Stimulated activated CD8-positive, alpha-beta memory T cell treated with anti-CD3 and anti-CD28 coated beads, Interleukin-4, amount 100 ng/mL, for 24 hours (primary cell): ENCODE results near the gene NEK8.
"Not testable (repeated sequence)": the region's sequence is repeated elsewhere in the genome, so short reads cannot be mapped to it uniquely, and the experiment has no call there.

ENCODE experiments used
- DNase-seq: peaks from one replicate; pipeline ENCODE4 v3.0.0-alpha.2; 2020; ENCODE audit warnings: low read depth

Gene NEK8

DNA sequence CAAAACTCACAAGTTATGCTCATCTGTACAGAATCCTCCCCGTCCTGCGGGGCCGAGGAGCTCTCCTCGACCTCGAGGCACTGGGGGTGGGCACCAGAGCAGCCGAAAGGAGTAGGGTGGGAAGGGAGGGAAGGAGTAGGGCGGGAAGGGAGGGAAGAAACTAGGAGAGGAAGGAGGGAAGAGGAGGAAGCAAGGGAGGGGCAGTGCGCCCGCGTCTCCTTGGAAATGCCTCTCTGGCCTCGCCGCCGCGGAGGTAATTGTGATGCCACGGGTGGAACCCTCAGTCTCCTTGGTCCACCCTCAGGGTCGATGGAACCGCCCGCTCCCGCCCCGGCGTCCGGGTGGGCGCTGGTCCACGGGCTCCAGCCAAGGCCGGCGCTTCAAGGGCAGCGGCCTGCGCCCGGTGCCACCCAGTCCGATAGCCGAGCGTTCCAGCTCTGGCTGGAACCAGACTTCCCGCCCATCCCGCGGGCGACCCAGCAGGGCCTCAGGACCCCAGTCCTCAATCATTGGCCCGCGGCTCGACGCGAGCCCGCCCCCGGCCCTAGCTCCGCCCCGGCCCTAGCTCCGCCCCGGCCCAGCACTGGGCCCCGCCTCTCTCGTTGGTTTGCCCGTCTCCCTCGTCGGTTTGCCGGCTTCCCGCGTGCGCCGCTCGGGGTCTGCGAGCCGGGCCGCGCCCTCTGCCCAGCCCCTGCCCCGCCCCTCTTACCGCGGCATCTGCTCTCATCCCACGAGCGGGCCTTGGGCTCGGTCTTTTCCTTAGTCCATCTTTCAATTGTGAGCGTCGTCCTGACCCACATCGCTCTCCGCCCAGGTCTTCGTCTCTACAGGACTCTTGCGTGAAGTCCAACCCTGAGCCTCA is 17.5 kb upstream of the NEK8 start:
- peak; percentile 78 for DNase-seq

DNA sequence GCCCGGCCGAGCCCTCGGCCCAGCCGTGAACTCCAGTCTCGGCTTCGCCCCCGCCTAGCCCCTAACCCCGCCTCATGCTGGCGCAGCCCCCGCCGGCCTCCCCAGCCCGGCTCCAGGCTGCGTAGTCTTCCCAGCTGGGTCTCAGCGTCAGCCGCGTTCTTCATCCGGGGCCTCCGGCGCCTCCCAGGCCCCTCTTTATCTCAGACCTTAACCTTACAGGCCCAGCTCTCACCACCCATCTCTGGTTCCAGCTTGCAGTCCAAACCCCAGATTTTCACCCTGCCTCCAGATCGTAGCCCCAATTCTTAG is 16.9 kb upstream of the NEK8 start, which contains the start of gene PROCA1:
Gene PROCA1, minus strand, starts transcription at position 166 of the 309 bp plus-strand sequence. CDS start 228 bp downstream, outside the sequence.
- no peak for DNase-seq

DNA sequence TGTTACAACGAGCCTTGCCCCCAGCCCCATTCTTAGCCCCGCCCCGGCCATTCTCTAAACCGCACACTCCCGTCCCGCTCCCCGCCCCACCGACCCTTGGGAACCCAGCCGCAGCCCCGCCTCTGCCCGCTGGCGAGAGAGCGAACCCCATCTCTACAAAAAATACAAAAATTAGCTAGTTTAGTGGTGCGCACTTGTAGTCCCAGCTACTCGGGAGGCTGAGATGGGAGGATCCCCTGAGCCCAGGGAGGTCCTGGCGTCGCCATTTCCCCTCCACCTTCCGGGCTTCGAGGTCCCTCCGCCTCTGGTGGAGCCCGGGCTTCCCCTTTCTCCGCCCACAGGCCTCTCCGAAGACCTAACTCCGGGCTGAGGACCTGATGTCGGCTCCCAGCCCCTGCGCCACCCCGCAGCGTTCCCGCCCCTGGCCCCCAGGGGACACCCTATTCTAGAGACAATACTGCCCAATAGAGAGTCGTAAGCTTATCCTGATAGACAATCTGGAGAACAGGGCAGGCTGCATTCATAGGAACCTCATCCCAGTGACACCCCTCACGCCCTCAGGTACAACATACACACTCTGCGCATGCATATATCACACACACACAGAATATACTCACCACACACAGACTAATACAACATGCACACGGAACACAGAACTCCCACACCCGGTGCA is 16.4 kb upstream of the NEK8 start:
- peak; percentile 49 for DNase-seq

DNA sequence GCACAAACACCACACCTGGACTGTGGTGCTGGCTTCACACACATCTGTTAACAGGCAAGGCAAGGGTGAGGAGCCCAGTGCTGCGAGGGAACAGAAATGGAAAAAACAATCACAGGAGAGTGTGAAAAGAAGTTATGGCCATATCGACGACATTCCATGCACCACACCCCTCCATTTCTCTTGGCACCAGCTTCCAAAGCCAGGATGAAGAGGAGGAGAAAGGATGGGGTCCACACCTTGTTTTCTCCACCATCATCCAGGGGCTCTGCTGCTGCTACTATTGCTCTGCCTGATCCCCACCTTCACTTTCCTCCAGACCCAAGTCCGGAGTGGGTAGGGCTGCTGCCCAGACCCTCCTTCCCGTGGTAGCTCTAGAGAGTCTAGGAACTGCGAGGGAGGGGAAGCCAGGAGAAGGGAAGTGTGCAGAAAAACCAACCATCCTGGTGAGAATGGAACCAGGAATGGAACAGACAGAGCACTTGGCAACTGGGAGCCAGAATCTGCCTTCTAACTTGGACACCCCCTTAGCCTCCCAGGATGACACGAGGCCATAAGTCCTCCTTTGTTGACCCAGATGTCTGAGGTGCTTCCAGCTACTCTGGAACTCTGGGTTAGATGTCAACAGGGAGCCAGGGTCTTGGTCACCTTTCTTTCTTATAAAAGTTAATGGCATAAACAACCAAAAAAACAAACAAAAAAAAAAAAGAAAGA is 15.7 kb upstream of the NEK8 start:
- DNase-seq = no peak

DNA sequence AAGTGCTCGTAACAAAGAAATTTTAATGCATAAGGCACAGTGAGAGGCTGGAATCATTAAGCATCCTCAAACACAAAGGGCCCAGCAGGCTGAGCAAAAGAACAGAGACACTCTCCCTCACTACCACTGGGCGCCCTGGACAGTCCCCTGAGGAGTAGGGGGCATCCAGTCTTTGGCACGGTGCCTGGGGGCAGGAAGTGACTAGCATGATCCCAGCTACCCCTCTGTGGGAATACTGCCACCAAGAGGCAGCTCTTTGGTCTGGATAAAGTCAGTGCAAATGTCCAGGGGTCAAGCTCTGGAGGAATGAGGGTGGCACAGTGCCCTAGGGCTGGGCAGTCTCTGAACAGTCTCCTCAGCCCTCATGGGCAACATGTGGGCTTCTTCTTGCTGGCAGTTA is 14.3 kb upstream of the NEK8 start:
- no peak for DNase-seq

DNA sequence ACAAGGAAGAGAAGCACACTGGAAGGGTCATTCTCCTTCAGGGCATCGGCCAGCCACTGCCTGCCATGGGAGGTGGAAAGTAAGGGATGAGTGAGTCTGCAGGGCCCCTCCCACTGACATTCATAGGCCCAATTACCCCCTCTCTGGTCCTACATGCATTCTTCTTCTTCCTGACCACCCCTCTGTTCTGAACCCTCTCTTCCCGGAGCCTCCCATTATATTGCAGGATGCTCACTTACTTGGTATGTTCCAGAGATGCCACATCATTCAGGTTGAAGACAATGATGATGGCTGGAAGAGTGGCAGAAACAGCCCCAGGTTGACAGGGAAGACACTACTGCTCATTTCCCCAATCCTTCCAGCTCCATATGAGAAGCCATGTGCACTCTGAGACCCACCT is 13.4 kb upstream of the NEK8 start:
- DNase-seq = no peak

DNA sequence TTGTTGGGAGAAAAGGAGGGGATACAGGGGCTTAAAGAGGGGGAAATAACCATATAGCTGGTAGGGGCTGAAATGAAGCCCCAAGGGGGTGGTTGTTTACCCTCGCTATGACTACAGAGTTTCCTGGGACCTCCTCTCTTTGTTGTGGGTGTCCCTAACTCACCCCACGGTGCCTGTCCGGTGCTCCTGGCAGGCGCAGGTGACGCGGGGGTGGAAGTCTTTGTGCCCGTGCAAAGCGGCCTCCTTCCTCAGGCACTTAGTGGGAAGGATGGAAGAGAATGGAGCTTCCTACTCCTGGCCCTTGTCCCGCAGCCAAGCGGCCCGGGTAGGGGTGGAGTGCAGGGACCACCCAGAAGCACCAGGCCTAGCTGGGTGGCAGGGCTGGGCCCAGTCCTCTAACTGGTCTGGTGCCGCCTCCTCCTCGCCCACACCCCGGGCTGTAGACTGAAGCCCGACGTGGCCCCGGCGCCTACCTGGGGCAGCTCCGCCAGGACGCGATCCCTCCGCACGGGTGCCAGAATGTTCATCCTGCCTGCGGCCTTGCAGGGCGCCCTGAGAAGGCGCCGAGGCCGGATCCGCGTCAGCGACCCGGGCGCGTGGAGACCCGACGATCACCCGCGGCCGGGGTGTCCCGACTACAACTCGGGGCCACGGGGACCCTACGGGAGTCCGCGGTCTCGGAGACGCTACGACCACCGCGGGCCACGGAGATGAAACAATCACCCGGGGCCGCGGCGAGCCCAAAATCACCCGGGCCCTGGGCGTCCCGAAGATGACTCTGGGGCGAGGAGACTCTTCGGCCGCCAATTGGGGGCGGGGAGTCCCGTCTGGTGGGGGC is 11.6 kb upstream of the NEK8 start:
- DNase-seq = no peak

DNA sequence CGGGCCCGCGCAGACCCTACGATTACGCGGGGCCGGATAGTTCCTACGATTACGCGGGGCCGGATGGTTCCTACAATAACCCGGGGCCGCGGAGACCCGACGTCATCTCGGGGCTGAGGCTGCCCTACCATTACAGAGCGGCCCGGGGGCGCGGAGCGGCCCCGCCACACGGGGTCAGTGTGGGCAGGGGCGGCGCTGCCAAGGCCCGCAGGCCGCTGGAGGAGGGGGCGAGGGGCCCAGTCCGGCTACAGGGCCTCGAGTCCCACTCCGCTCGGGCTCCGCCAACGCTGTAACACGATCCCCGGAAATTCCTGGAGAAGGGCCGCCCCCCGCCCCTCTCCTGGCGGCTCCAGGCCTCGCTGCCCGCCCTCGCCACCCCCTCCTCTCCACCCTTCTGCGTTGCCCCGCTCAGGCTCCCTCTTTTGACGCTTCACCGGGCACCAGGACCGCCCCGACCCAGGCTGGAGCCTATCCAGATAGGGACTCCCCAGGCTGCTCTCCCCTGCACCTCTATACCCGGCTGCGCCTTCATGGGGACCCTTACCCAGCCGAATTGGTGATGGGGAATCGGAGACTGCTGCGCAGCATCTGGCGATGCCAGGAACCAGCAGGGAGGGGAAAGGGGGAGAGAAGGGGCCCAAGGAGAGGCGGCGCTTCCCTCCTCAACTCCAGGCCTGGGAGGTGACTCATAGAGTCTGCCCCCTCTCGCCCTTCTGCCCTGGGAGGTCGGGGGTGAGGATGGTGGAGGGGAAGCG is 10.8 kb upstream of the NEK8 start, which contains the start of gene RAB34:
Gene RAB34, minus strand, starts transcription at position 291 of the 755 bp plus-strand sequence. CDS start 602 bp downstream, outside the sequence.
- no peak for DNase-seq

DNA sequence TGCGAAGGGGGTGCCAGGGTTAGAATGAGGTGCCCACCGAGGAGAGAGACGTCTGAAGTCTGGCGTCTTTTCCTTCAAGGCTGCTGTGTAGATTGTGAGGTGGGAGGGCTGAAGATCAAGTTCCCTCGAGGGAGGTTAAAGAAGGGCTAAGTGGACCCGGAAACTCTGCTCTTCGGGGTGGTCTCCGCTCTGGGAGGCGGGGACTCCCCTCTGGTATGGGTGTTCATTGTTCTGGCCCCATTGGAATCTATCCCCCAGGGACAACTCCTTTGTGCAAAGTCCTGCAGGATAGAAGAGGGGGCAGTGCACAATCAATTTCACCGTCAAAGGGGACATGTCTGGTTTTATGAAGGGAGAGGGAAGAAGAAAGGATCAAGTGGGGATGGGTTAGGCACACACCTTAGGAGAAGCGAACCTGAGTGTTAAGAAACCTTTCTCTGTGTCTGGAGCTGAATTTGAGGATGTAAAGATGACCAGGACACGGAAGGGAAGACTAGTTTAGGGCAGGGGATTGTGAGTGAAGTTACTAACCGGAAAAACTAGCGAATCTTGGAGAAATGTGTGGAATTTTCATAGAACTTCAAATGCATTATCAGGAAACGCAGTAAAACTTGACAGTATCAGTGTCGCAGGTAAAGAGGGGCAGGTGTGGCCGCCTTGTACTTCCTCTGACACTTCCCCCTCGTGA is 10.1 kb upstream of the NEK8 start:
- no peak for DNase-seq

DNA sequence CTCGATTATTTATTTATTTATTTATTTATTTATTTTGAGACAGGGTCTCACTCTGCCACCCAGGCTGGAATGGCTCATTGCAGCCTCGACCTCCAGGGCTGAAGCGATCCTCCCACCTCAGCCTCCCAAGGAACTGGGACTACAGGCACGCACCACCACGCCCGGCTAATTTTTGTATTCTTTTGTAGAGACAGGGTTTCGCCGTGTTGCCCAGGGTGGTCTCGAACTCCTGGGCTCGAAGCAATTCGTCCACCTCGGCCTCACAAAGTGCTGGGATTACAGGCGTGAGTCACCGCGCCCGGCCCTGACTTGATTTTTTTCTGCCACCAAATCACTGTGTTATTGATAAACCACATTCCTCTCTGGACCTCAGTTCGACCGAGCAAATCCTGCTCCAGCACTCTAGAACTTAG is 9.6 kb upstream of the NEK8 start:
- no peak for DNase-seq

DNA sequence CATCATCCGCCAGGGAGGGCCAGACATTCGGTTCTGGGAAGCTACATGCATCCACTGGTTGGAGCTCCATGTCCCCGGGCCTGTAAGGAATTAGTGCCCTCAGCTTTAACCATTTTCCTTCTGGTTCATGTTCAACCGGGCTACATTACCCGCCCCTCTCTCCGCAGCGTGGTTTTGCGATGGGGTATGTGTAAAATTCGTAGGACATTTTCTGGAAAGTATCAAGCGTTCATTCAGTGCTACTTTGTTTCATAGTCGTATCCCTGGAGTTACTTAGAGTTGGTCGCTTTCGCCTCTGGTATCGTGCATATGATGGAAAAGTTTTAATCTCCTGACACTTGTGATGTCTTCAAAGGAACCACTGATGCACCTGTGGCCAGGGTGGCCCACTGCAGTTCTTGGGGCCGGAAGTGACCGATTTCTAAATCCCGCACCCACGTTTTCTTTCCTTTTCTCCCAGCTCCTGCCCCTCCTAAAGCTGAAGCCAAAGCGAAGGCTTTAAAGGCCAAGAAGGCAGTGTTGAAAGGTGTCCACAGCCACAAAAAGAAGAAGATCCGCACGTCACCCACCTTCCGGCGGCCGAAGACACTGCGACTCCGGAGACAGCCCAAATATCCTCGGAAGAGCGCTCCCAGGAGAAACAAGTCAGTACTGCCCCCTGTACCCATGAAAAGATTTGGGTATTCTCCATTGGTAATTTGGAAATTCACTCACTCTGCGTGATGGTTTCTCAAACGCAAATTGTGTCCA is 8.2 kb upstream of the NEK8 start:
- DNase-seq = no peak

DNA sequence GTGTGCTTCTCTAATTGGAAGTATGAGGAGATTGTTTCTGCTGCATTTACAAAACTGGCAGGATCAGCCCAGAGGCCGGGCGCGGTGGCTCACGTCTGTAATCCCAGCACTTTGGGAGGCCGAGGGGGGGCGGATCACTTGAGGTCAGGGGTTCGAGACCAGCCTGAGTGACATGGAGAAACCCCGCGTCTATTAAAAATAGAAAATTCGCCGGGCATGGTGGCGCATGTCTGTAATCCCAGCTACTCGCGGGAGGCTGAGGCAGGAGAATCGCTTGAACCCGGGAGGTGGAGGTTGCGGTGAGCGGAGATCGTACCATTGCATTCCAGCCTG is 7.6 kb upstream of the NEK8 start:
- DNase-seq = not testable (repeated sequence)

DNA sequence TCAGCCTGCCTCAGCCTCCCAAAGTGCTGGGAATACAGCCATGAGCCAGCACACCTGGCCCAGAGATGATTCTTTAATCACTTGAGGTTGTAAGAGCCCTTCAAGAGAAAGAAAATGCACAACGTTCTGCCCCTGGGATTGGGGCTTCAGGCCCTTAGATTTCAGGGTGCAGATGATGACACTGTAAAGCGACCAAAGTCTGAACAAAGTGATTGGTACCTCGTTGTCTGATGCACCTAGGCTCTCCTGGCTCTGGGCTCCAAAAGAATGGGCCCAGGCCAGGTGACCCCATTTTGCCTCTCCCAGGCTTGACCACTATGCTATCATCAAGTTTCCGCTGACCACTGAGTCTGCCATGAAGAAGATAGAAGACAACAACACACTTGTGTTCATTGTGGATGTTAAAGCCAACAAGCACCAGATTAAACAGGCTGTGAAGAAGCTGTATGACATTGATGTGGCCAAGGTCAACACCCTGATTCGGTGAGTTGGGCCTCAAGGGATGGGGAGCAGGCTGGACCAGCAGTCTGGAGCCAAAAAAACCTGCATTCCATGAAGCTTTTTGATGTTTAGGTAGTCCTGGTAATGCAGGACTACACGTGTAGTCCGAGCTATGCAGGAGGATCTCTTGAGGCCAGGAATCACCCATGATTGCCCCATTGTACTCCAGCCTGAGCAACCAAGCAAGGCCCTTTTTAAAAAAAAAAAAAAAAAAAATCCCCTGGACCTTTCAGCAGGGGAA is 6.0 kb upstream of the NEK8 start:
- no peak for DNase-seq

DNA sequence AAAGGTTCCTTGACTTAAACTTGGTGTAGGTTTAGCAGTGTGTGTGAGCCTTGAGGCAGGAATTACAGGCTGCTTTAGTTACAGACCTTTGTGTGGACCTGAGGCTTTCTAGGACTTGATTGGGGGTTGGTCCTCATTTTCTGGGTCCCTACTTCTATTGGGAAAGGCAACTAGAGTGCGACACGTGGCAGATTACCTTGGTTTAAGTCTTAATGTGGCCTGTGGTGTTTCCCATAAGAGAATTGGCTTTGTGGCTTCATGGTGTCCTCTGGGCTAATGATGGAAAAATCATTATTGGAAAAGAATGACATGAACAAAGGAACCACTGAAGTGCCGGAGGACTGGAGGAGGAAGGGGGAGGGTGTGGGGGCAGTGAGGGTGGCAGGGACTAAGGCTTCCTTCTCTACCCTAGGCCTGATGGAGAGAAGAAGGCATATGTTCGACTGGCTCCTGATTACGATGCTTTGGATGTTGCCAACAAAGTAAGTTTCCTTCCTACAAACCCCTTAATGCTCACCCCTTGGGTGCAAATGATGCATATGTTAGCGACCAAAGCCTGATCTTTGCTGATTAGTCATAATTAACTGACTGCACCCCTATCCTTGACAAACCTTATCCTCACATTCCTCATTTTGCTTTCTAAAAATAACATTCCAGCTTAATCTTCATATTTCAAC is 5.3 kb upstream of the NEK8 start:
- no peak for DNase-seq

DNA sequence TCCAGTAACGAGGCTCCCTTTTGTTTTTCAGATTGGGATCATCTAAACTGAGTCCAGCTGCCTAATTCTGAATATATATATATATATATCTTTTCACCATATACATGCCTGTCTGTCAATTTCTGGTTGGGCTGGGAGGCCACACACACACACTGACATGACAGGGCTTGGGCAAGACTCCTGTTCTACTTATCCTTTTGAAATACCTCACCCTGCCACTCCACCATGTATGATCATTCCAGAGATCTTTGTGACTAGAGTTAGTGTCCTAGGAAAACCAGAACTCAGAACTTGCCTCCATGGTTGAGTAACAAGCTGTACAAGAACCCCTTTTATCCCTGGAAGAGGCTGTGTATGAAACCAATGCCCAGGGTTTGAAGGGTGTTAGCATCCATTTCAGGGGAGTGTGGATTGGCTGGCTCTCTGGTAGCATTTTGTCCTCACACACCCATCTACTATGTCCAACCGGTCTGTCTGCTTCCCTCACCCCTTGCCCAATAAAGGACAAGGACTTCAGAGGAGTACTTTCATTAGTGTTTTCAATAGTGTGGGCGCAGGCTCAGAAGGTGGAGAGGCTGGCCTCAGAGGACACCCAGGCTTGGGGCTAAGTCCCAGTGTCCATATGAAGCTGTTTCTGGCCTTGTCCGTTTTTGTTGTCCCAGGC is 4.6 kb upstream of the NEK8 start:
- not testable (repeated sequence) for DNase-seq

DNA sequence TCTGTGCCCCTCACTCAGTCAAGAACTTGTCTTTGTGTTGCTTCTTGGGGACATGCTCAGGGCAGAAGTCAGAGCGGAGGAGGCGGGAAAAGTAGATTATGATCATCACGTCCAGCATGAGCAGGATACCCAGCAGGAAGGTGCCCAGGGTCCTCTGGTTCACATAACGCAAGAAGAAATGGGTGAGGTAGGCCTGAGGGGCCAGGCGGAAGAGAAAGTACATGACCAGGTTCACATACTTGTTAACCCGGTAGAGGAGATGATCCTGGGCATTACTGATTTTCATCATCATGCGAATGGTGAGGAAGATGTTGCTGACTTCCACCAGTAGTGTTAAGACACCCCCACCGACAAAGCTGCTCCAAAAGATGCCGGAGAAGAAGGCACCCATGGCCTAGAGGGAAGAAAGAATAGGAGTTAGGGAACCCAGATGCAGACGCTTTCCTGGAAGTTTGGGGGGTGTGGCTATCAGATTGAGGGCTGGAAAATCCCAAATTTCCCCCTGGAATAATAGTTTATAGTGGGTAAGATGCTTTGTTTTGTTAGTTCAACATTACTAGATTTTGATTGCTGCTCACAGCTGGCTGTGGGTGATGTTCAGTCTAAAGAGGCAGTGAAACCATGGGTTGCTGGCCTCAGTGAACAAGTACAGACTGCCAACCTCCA is 4.0 kb upstream of the NEK8 start:
- DNase-seq = no peak

DNA sequence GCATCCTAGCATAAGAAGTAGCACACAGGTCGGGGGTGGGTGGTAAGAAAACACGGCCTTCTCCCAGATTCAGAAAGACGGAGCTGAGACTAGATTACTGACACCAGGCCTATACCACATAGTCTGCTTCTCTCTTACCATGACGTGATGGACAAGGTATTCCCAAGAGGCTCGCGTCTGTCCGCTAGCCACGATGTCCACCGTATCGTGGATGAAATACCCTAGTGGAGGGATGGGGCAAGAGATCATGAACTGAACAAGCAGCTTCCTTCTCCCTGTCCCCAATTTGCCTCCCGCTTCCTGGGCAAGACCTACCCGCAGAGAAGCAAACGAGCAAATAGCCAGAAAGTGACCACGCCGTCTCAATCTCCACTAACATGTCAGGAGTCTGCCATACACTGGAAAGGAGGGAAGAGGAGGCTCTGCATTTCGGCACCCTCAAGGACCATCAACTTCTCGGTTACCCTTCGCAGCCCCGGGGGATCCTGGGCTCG is 3.4 kb upstream of the NEK8 start:
- no peak for DNase-seq
